Esophagus (tissue), 2 donors: ENCODE data around the gene TNFRSF6B. TPM values are rescaled to one million over a fixed set of nuclear protein-coding genes. Genes with fewer than 3 reads are reported as not detected.

Experiments used
- H3K27ac ChIP-seq, 2 donors: one replicate each; pipeline ENCODE4 v1.5.1; 2013; ENCODE audit warnings: low read depth in 2 of 2, mild to moderate bottlenecking in 2 of 2, inconsistent platforms in 1 of 2, low read length in 1 of 2, moderate library complexity in 1 of 2
- H3K27me3 ChIP-seq, 2 donors: one replicate each; pipeline ENCODE4 v1.6.1; 2013; ENCODE audit warnings: low read length in 2 of 2, control low read depth in 1 of 2, mild to moderate bottlenecking in 1 of 2; ENCODE audit not compliant: insufficient read depth in 2 of 2, control insufficient read depth in 1 of 2
- H3K36me3 ChIP-seq, 2 donors: one replicate each; pipeline ENCODE4 v1.6.1; 2013; ENCODE audit warnings: low read length in 1 of 2; ENCODE audit not compliant: control insufficient read depth in 2 of 2, insufficient read depth in 2 of 2
- H3K4me1 ChIP-seq, 2 donors: one replicate each; pipeline ENCODE4 v1.6.1; 2013; ENCODE audit warnings: low read length in 1 of 2; ENCODE audit not compliant: control insufficient read depth in 2 of 2, insufficient read depth in 2 of 2
- H3K4me3 ChIP-seq, 2 donors: one replicate each; pipeline ENCODE4 v1.5.1; 2013; ENCODE audit warnings: low read length in 2 of 2, mild to moderate bottlenecking in 2 of 2, low read depth in 1 of 2, moderate library complexity in 1 of 2
- H3K9me3 ChIP-seq, 2 donors: one replicate each; pipeline ENCODE4 v1.6.1; 2013; ENCODE audit warnings: mild to moderate bottlenecking in 2 of 2, low read depth in 1 of 2, low read length in 1 of 2, moderate library complexity in 1 of 2; ENCODE audit not compliant: control insufficient read depth in 2 of 2, insufficient read depth in 1 of 2
- WGBS, 2 donors: extraction: QIAGEN DNeasy Blood & Tissue Kit; methylation state at CpG; one replicate each; pipeline ENCODE4 v1.1.7; 2013; 5-methylcytosine and 5-hydroxymethylcytosine counted together
- polyA plus RNA-seq, 2 donors: library from polyadenylated mRNA; stranded (reverse); fragments of 200-250 nt; gene quantifications; one replicate each; pipeline ENCODE4 v1.2.3, GENCODE V29; 2013
- donor health status: healthy with polysubstance abuse.
- donor health status: Bipolar disorder and iron deficiency.

TNFRSF6B gene
- polyA plus RNA-seq, 2 donors, result 2.6 to 15.2 TPM

GRCh38 chr20:63706852-63707557 lies 10.6 kb downstream of the TNFRSF6B start:
- H3K27me3 ChIP-seq, result no peaks in the 10 kb centered on the region
- peak overlapping the region; percentile 85 to 86 for H3K4me3 ChIP-seq
- H3K4me1 ChIP-seq, result peaks cover 0 to 12% of the 10 kb centered on the region in 2 donors
- peak overlapping the region; percentile 90 to 95 for H3K27ac ChIP-seq
- 2% methylated on average over 56 of the region's 56 CpGs for whole genome bisulfite sequencing, 2 donors
- no peaks in the 10 kb centered on the region for H3K9me3 ChIP-seq
- H3K36me3 ChIP-seq, result peaks cover 6 to 35% of the 10 kb centered on the region in 2 donors

GRCh38 chr20:63707558-63708300 lies 11.3 kb downstream of the TNFRSF6B start, which contains the start of the genes ARFRP1 and ZGPAT:
Gene ARFRP1 (minus strand): TSS chr20:63707976. CDS start chr20:63707091, 885 bp downstream.
Gene ZGPAT (plus strand): TSS chr20:63708039. CDS start chr20:63708581, 542 bp downstream.
- H3K9me3 ChIP-seq, result no peaks in the 10 kb centered on the region
- peaks cover 6 to 35% of the 10 kb centered on the region in 2 donors for H3K36me3 ChIP-seq
- peaks cover 0 to 12% of the 10 kb centered on the region in 2 donors for H3K4me1 ChIP-seq
- H3K27ac ChIP-seq, result peak within 1 kb of the TSS; percentile 90 to 95
- peak within 1 kb of the TSS; percentile 85 to 86 for H3K4me3 ChIP-seq
- H3K27me3 ChIP-seq, result no peaks in the 10 kb centered on the region
- WGBS, 2 donors, result 0 to 1% methylated on average over 54 to 98 of the region's 98 CpGs

GRCh38 chr20:63708301-63709148 lies 12.1 kb downstream of the TNFRSF6B start:
- H3K36me3 ChIP-seq, result peaks cover 6 to 35% of the 10 kb centered on the region in 2 donors
- no peaks in the 10 kb centered on the region for H3K27me3 ChIP-seq
- H3K27ac ChIP-seq, result peak overlapping the region; percentile 78 to 88
- H3K9me3 ChIP-seq, result no peaks in the 10 kb centered on the region
- WGBS, 2 donors, result 22 to 26% methylated on average over 57 to 67 of the region's 67 CpGs
- peaks cover 0 to 12% of the 10 kb centered on the region in 2 donors for H3K4me1 ChIP-seq
- H3K4me3 ChIP-seq, result peak overlapping the region; percentile 85 to 86

GRCh38 chr20:63709149-63709527 lies 12.7 kb downstream of the TNFRSF6B start:
- H3K9me3 ChIP-seq, result no peaks in the 10 kb centered on the region
- no peaks in the 10 kb centered on the region for H3K27me3 ChIP-seq
- WGBS, 2 donors, result 90 to 91% methylated on average over 17 of the region's 17 CpGs
- peaks cover 0 to 12% of the 10 kb centered on the region in 2 donors for H3K4me1 ChIP-seq
- H3K36me3 ChIP-seq, result peaks cover 6 to 32% of the 10 kb centered on the region in 2 donors
- no peak overlapping the region for H3K27ac ChIP-seq
- peak overlapping the region in 1 of 2 donors; percentile 85 for H3K4me3 ChIP-seq

GRCh38 chr20:63711085-63711645 lies 14.7 kb downstream of the TNFRSF6B start:
- Histone ChIP-seq H3K4me1 (peaks cover 0 to 12% of the 10 kb centered on the region in 2 donors), H3K9me3 (peaks cover 0 to 2% of the 10 kb centered on the region in 2 donors), H3K4me3 (no peak overlapping the region), H3K27ac (no peak overlapping the region), H3K27me3 (no peaks in the 10 kb centered on the region), H3K36me3 (peaks cover 0 to 17% of the 10 kb centered on the region in 2 donors)
- WGBS, 2 donors, result 81 to 82% methylated on average over 12 of the region's 12 CpGs

- peaks cover 0 to 2% of the 10 kb centered on the region in 2 donors for H3K9me3 ChIP-seq
- H3K36me3 ChIP-seq, result peaks cover 0 to 13% of the 10 kb centered on the region in 2 donors
- no peak overlapping the region for H3K4me3 ChIP-seq
- 98 to 100% methylated on average over 1 of the region's 1 CpG for WGBS, 2 donors
- peaks cover 0 to 9% of the 10 kb centered on the region in 2 donors for H3K4me1 ChIP-seq
- H3K27me3 ChIP-seq, result no peaks in the 10 kb centered on the region
- H3K27ac ChIP-seq, result no peak overlapping the region
These were observed 15.7 kb downstream of the TNFRSF6B start for GRCh38 chr20:63712191-63712590.

- Histone ChIP-seq H3K4me3 (no peak overlapping the region), H3K9me3 (peaks cover 0 to 2% of the 10 kb centered on the region in 2 donors), H3K4me1 (no peaks in the 10 kb centered on the region), H3K27me3 (no peaks in the 10 kb centered on the region), H3K27ac (no peak overlapping the region), H3K36me3 (peaks cover 0 to 5% of the 10 kb centered on the region in 2 donors)
- 98 to 100% methylated on average over 5 of the region's 5 CpGs for WGBS, 2 donors
These were observed 18.4 kb downstream of the TNFRSF6B start for GRCh38 chr20:63714858-63715257.

- peaks cover 0 to 2% of the 10 kb centered on the region in 2 donors for H3K9me3 ChIP-seq
- 99 to 100% methylated on average over 2 of the region's 2 CpGs for WGBS, 2 donors
- H3K4me1 ChIP-seq, result no peaks in the 10 kb centered on the region
- H3K27ac ChIP-seq, result no peak overlapping the region
- peaks cover 0 to 4% of the 10 kb centered on the region in 2 donors for H3K36me3 ChIP-seq
- no peak overlapping the region for H3K4me3 ChIP-seq
- H3K27me3 ChIP-seq, result no peaks in the 10 kb centered on the region
These were observed 22.5 kb downstream of the TNFRSF6B start for GRCh38 chr20:63718996-63719395.
